ENCODE data around the gene TET2.

DNA sequence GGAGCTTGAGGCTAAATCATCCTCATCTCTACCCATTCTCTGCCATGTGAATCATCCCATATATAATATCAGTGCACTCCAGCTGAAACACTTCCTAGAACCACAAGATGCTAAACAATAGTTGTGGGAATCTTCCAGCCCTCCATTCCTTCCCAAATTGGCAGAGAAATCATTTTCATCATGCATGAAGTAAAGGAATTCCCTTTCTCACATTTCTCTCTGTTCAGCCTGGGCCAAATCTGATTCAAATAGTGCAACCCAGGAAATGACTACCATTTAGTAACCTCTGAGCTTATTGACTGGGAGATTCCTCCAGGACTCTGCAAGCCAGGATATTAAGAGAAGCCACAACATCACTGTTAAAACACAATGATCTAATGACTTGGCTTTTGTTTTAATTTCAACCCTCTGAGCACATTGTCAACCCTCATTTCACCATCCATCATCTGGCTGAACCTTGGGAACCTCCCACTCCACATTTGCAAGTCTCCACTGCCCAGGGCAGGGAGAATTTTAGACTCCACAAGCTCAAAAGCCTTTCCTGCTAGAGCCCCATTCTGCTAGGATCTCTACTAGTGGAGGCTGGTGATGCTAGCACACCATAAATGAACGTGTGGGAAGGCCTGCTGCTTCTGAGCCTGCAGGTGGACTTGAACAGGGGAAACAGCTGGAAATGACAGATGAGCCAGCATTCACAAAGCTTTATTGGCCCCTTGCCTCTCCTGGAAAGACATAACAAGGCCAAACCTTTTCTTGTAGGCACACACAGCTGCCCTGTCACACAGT lies 133.9 kb downstream of the TET2 start:
- TF ChIP-seq, protein P1, sequence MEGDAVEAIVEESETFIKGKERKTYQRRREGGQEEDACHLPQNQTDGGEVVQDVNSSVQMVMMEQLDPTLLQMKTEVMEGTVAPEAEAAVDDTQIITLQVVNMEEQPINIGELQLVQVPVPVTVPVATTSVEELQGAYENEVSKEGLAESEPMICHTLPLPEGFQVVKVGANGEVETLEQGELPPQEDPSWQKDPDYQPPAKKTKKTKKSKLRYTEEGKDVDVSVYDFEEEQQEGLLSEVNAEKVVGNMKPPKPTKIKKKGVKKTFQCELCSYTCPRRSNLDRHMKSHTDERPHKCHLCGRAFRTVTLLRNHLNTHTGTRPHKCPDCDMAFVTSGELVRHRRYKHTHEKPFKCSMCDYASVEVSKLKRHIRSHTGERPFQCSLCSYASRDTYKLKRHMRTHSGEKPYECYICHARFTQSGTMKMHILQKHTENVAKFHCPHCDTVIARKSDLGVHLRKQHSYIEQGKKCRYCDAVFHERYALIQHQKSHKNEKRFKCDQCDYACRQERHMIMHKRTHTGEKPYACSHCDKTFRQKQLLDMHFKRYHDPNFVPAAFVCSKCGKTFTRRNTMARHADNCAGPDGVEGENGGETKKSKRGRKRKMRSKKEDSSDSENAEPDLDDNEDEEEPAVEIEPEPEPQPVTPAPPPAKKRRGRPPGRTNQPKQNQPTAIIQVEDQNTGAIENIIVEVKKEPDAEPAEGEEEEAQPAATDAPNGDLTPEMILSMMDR (conservative IDR thresholded peaks at IDR 0.05; ENCODE audit: low read depth, low read length) = no peak
- peak; percentile 51 for TF ChIP-seq CEBPB (IDR thresholded peaks at IDR 0.05; ENCODE audit: low read depth, low read length)
- TF ChIP-seq POLR2A (IDR thresholded peaks at IDR 0.05; ENCODE audit: low read depth, low read length) = no peak
- TF ChIP-seq, protein P2, sequence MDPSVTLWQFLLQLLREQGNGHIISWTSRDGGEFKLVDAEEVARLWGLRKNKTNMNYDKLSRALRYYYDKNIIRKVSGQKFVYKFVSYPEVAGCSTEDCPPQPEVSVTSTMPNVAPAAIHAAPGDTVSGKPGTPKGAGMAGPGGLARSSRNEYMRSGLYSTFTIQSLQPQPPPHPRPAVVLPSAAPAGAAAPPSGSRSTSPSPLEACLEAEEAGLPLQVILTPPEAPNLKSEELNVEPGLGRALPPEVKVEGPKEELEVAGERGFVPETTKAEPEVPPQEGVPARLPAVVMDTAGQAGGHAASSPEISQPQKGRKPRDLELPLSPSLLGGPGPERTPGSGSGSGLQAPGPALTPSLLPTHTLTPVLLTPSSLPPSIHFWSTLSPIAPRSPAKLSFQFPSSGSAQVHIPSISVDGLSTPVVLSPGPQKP (IDR thresholded peaks at IDR 0.05; ENCODE audit: borderline replicate concordance, low read depth, low read length) = no peak
- no peak for TF ChIP-seq RFX5 (IDR thresholded peaks at IDR 0.05; ENCODE audit: low read depth, low read length)
- peak; percentile 62 for TF ChIP-seq RCOR1 (IDR thresholded peaks at IDR 0.05; ENCODE audit: insufficient replicate concordance, low read length)
- TF ChIP-seq, protein P3, sequence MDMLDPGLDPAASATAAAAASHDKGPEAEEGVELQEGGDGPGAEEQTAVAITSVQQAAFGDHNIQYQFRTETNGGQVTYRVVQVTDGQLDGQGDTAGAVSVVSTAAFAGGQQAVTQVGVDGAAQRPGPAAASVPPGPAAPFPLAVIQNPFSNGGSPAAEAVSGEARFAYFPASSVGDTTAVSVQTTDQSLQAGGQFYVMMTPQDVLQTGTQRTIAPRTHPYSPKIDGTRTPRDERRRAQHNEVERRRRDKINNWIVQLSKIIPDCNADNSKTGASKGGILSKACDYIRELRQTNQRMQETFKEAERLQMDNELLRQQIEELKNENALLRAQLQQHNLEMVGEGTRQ (IDR thresholded peaks at IDR 0.05; ENCODE audit: low read depth, low read length) = no peak
- TF ChIP-seq FOS (IDR thresholded peaks at IDR 0.05; ENCODE audit: low read depth, low read length) = 0 out of 2 replicates have a peak, but pooled peaks have one; percentile 26
- TF ChIP-seq BHLHE40 (IDR thresholded peaks at IDR 0.05; ENCODE audit: low read depth, low read length) = no peak; the same call in 1 of the 2 replicates
- TF ChIP-seq RAD21 (IDR thresholded peaks at IDR 0.05; ENCODE audit: low read length) = no peak
- TF ChIP-seq MAFK (IDR thresholded peaks at IDR 0.05; ENCODE audit: low read depth, low read length) = no peak
- TF ChIP-seq MXI1 (IDR thresholded peaks at IDR 0.05; ENCODE audit: borderline replicate concordance, low read depth, low read length) = no peak
- no peak for TF ChIP-seq CHD1 (IDR thresholded peaks at IDR 0.05; ENCODE audit: low read depth, low read length)
